ENCODE results near the gene REEP3.
"Not testable (repeated sequence)": the region's sequence is repeated elsewhere in the genome, so short reads cannot be mapped to it uniquely, and the experiment has no call there.

REEP3 gene, protein sequence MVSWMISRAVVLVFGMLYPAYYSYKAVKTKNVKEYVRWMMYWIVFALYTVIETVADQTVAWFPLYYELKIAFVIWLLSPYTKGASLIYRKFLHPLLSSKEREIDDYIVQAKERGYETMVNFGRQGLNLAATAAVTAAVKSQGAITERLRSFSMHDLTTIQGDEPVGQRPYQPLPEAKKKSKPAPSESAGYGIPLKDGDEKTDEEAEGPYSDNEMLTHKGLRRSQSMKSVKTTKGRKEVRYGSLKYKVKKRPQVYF

DNA sequence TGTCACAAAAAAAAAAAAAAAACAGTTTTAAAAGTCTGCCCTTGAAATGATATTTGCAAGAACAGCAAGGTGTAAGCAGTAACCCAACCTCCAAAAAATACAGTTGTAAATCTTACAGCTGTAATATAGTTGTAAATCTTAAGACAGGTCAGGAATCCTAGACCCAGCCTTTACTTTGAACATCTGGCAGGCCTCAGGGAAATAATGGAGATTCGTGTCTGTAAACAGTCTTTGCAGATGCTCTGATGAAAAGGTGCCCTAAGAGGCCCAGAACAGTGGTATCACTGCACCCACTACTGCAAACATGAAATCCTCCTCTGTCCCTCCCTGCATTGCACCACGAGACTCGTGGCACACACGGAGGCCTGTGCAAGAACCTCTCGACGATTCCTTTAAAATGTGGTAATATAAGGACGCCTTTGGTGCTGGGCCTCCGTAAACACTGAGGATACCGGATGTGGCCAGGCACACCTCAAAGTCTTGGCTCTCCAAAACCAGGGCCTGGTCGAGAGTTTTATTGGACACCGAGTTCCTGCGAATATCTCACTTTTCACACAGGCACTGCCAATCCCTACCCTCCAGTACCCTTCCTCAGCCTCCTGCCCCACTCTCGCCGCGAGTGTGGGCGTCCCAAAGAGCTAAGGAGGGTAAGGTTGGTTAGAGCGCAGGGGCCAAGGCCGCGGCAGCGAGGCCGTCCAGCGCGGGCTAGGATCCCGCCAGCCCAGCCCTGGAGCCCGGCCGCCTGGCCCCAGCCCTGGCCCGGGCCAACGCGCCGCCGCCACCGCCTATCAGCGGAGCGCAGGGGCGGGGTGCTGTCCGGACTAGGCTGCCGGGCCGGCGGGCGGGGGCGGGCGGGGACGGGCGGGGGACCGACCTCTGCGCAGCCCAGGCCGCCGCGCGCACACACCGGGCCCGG lies at the start of gene REEP3:
REEP3 (plus strand) TSS at position 902 of the 916 bp plus-strand sequence. CDS start 145 bp downstream, outside the sequence.
- DNase-seq = peak; percentile 9

DNA sequence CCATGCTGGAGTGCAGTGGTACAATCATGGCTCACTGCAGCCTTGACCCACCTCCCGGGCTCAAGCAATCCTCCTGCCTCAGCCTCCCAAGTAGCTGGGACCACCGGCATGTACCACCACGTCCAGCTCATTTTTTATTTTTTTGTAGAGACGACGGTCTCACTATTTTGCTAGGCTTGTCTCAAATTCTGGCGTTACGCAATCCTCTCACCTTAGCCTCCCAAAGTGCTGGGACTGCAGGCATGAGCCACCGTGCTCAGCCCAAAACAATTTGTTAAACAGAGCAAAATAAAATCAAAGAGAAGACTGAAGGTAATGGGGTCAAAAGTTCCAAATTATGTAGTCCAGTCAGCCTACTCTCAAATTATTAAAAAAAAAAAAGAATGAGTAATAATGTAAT lies 46.7 kb upstream of the REEP3 start:
- no peak for DNase-seq

DNA sequence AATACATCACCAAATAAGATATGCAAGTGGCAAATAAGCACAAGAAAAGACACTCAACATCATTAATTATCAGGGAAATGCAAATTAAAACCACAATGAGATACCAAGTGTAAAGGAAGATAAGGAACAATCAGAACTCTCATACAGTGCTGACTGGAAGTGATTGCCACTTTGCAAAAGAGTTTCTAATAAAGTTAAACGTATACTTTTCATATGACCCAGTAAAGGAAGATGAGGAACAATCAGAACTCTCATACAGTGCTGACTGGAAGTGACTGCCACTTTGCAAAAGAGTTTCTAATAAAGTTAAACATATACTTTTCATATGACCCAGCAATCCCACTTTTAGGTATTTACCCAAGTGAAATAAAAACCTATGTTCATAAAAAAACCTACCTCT lies 43.3 kb upstream of the REEP3 start:
- DNase-seq = no peak

DNA sequence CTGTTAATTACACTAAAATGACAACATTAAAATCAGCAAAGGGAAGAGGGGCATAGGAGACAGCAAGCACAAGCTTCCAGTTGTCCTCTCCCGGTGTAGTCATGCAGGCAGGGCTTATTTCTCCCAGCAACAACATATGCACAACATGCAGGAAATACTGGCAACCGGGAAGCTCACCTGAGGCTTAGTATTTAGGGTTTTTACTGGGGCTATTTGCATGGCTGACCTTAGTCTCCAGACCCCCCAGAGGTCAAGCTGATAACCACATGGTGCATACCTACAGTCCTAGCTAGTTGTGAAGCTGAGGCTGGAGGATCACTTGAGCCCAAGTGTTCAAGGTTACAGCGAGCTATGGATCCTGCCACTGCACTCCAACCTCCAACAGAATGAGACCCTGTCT lies 42.6 kb upstream of the REEP3 start:
- DNase-seq = no peak

DNA sequence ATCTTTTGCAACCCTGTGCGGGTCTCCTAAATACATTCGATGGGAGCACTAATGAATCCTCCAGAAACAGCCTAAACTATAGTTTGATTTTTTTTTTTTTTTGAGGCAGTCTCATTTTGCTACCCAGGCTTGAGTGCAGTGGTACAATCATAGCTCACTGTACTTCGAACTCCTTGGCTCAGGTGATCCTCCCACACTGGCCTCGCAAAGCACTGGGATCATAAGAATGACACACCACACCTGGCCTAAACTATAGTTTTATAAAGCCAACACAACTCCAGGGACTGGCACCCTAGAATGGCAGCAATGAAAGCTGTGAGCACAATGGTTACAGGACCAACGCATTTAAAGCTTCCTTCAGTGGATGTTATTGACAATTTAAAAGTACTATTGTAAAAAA lies 41.0 kb upstream of the REEP3 start:
- no peak for DNase-seq

DNA sequence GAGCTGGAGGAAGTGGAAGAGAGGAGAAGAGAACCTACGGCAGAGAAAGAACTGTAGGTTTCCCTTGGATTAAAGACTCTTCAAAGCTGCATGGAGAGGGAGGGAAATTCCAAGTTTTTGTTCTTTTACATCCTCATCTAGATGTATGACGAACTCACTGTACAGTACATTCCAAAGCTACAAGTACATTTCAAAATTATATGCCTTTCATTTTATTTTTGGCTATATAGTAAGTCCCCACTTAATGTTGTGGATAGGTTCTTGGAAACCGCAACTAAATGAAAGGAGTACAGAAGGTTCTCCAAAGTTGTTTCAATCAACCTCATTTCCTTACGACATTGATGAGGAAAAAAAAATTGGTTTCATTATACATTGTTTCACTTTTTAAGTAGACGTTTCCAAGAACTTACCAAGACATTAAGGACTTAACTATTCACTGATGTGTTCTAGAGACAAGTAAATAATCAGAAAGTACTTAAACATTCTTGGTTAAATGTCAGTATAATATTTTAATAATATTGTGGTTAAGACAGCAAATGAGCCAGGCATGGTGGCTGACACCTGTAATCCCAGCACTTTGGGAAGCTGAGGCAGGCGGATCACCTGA lies 39.3 kb upstream of the REEP3 start:
- DNase-seq = no peak

DNA sequence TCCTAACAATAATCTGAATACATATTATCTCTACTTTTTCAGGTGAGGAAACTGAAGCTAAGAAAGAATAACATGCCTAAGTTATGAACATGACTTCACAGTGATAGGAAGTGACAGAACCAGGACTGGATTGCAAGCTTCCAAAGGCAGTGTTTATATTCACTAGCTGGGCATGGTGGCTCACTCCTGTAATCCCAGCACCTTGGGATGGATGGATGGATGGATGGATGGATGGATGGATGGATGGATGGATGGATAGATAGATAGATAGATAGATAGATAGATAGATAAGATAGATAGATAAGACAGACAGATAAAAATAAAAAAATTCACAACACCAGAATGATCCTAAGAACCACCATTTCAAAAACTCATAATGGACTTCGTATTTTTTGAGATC lies 37.2 kb upstream of the REEP3 start:
- no peak for DNase-seq

DNA sequence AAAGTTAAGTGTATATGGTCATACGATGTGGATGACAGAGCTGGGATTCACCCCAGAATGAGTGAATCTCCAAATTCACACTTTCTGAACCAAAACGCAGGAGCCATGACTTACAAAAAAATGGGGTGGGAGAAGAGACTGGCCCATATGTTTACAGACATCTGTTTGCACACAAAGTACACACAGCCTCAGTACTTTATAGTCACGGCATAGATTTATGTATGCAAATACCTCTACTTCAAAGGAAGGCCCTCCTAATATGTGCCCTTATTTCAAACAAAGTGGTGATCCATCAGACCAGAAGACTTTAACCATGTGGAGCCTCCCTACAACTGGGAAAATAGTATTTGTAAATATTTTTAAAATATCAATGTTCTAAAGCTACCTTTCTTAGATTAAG lies 33.2 kb upstream of the REEP3 start:
- DNase-seq = no peak

DNA sequence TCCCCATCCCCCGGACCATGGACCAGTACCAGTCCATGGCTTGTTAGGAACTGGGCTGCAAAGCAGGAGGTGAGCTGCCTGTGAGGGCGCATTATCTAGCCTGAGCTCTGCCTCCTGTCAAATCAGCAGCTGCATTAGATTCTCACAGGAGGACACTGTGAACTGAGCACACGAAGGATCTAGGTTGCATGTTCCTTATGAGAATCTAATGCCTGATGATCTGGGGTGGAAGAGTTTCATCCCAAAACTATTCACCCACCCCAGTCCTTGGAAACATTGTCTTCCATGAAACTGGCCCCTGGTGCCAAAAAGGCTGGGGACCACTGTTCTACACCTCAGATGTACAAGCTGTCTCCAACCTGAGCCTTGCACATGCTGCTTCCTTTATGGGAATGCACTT lies 31.4 kb upstream of the REEP3 start:
- DNase-seq = no peak

DNA sequence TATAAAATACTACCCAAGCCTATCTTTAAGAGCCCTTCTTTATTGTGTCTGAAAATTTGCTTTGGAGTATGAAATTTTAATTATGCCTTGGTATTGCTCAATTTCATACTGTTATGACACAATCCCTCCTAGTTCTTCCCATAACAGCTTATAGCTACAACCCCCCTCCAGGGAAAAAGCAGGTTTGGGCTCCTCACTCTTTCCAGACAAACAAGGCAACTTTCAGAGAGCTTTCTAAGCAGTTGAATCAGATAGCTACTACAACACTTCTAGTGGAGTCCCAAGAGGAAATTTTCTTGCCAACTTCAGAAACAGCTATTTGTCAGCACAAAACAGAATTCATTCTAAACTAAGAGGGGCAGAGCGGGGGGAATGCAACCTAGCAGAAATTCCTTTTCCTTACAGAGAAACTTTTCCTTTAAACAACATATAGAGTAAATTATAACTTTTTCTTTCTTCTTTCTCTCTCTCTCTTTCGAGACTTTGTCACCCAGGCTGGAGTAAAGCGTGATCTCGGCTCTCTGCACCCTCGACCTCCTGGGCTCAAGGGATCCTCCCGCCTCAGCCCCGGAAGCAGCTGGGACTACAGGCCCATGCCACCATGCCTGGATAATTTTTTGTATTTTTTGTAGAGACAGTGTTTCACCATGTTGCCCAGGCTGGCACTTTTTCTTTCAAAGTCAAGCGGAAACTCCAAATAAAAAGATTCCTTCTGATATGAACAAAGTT lies 29.4 kb upstream of the REEP3 start:
- DNase-seq = no peak

DNA sequence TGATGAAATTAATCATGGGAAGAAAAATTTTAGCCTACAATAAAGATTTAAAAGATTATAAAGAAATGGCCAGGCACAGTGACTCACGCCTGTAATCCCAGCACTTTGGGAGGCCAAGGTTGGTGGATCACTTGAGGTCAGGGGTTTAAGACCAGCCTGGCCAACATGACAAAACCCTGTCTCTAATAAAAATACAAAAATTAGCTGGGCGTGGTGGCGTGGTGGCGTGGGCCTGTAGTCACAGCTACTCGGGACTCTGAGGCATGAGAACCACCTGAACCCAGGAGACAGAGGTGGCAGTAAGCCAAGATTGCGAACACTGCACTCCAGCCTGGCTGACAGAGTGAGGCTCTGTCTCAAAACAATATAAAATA lies 28.9 kb upstream of the REEP3 start:
- DNase-seq = not testable (repeated sequence)

DNA sequence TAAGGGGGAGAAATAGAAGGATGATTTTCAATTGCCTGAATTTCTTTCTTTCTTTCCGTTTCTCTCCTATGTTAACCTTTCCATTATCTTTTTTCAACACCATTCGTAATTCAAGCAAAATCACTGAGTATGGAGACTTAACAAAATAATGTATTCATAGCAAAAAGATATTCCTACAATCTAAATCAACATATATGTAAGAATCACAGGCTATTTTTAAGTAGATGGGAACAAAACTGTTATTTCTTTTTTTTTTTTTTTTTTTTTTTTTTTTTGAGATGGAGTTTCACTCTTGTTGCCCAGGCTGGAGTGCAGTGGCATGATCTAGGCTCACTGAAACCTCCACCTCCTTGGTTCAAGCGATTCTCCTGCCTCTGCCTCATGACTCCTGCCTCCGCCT lies 28.2 kb upstream of the REEP3 start:
- no peak for DNase-seq

DNA sequence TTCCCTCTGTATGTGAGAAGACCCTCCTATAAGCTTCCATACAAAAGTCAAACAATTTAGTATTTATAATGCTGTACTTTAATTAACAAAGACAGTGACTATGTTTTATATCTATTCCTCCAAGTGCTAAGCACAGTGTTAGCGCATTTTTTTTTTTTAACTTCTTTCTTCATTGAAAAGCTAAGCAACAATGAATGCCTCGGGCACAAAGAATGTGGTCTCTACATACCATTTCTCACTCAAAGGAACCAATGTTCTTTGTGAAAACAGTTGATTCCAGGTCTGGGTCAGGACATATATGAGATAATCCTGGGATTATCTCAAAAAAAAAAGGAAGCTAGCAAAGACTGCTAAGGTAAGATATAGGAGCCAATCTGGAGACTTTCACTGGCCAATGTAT lies 26.2 kb upstream of the REEP3 start:
- no peak for DNase-seq

DNA sequence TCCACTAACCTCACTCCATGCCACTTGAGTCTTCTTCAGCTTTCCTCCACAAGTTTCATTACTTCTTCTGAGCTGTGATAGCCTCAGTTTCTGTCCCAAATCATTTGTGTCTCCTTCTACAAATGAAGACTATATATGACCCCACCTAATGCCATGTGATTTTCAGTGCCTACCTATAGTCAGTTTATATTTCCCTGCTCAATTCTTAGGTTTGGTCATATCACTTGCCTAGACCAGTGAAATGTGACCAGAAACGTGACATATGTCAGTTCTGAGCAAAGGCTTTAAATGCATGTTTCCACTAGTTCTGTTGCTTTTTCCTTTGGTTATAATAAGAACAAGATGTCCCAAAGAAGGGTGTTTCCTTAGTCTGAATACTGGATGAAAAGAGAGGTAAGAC lies 24.6 kb upstream of the REEP3 start:
- no peak for DNase-seq

DNA sequence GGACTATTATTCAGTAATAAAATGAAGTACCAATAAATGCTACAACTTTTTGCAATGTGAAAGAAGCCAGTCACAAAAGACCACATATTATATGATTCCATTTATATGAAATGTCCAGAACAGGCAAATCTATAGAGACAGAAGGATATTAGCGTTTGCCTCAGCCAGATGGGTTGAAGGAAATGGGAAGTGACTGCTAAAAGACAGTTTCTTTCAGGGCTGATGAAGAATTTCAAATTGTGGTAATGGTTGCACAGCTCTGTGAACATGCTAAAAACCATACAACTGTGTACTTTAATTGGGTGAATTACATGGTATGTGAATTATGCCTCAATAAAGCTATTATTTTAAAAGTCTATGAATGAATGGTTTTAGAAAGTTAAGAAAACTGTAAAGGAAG lies 23.9 kb upstream of the REEP3 start:
- no peak for DNase-seq

DNA sequence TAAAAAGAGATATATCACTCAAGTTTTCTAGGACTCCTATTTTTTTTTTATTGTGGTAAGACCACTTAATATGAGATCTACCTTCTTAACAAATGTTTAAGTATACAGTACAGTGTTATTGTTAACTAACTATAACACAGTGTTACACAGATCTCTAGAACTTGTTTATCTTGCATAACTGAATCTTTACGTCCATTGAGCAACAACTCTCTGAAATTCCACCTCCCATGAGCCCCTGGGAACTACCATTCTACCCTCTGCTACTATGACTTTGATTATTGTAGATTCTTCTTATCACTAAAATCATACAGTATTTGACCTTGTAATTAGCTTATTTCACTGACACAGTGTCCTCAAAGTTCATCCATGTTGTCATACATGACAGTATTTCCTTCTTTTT lies 22.5 kb upstream of the REEP3 start:
- DNase-seq = no peak

DNA sequence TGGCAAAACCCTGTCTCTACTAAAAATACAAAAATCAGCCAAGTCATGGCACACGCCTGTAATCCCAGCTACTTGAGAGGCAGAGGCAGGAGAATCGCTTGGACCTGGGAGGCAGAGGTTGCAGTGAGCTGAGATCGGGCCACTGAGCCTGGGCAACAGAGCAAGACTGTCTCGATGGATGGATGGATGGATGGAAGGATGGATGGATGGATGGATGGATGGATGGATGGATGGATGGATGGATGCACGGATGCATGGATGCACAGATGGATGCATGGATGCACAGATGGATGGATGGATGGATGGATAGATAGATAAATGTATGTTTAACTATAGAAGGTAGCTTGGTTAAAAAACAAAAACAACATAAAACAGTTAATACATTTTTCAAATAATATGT lies 20.6 kb upstream of the REEP3 start:
- not testable (repeated sequence) for DNase-seq

DNA sequence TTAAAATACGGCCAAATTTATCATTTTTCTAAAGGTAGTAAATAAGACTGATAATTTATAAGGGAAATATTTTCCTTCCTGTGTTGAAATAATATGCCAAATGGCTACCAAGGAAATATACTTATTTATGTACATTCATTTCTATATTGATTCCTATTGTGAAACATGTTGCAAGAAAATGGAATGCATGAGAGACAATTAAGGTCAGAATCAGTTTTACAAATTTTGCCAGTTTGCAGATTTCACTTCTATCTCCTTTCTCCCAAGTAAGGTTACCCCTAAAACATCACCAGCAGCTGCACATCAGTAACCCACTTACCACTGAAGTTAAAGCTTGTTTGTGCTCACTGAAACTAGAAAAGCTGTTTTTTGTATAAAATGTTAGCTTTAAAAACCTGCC lies 19.2 kb upstream of the REEP3 start:
- no peak for DNase-seq

DNA sequence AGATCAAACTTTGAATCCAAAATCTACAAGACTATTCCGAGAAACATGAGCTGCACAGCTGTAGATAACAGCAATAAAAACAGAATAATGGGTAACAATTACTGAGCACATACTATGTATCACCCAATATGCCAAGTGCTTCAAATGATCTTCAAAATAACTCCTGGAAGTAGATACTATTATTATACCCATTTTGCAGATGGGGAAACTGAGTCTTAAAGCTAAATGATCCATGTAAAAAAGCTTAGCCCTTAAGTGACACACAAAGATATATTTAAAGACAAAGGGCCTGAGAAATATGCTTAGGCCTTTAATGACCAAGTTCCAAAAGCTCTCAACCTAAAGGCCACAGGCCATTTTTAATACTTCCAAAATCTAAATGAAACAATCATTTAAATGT lies 18.4 kb upstream of the REEP3 start:
- DNase-seq = no peak

DNA sequence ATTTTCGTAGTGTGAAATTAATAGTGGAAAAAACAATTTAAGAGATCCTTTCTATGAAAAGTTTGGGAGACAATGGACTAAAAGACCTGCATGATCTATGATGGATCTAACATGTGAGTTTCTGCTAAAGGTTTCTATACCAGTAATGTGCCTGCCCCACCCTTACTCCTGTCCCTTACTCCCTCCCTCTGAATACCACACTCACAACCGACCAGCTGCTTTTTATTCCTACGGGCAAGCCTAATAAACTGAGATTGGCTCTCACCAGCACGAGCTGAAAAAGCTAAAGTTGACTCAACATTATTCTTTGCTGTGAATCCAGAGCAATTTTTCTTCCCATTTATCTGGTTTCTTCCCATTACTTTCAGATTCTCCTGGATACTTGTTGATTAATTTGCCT lies 17.8 kb upstream of the REEP3 start:
- no peak for DNase-seq

DNA sequence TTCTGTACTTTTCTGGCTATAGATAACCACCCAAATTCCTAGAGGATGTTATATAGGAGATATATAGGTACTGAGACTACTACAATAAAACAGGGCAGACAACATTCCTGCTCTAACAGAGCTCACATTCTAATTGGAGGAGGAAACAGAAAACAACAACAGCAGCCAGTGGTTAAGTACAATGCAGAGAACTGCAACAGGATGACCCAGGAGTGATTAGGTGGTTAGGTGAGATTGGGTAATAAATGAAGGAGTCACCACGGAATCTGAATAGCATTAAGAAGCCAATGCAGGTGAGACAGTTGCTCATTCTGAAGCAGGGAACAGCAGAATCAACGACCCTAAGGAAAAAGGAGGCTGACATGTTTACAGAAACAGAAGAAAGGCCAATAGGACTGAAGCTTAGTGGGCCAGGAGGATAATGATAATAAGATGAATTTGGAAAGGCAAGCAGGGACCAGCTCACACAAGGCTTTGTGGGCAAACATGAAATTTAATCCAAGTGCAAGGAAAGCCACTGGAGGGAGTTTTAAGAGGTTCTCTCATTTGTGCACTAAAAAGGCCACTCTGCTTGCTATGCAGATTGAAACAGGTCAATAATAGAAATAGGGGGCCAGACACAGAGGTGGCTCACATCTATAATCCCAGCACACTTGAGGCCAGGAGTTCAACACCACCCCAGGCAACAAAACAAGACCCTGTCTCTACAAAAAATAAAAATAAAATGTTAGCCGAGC lies 16.9 kb upstream of the REEP3 start:
- no peak for DNase-seq

DNA sequence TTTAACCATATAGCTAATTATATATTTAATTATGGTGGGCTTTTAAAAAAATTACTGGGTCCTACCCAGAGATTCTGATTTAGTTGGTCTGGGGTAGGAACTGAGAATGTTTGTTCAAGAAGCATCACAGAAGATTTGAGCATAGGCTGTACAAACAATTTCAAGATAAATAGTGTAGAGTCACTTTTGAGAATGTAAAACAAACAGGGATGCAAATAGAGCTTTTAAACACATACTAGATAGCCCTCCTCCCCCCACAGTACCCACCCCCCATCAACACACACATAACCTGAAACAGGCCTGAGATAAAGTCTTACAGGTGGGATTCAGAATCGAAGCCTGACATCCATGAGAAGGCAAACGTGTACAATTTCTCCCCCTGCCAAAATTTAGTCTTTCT lies 15.6 kb upstream of the REEP3 start:
- DNase-seq = no peak

DNA sequence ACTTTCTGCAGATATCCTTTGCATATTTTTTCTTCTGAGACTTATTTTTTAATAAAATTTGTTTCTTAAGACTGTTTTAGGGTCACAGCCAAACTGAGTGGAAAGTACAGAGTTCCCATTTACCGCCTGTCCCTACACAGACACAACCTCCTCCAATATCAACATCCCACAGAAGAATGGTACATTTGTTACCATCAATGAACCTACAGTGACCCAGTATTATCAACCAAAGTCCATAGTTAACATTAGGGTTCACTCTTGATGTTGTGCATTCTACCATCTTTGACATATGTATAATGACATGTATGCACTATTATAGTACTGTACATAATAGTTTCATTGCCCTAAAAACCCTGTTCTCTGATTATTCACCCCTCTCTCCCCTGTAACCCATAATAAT lies 14.6 kb upstream of the REEP3 start:
- DNase-seq = no peak

Data from SIG-M5 (cell line).